Naive B cell (primary cell): ENCODE data around the gene S100A9. TPM values are rescaled to one million over a fixed set of nuclear protein-coding genes. Genes with fewer than 3 reads are reported as not detected.
A peak's percentile ranks its signal among the peaks of the same experiment; 100 is the strongest.
"Not testable (repeated sequence)": the region's sequence is repeated elsewhere in the genome, so short reads cannot be mapped to it uniquely, and the experiment has no call there.

Experiments
- ATAC-seq, 2 donors: fragments of 150-1000 bp; cut with Tn5 transposase; 2 replicates each; pipeline ENCODE4 v1.10.0; 2021; ENCODE audit warnings: low read depth in 2 of 2, mild to moderate bottlenecking in 2 of 2, moderate library complexity in 2 of 2
- DNase-seq: peaks from one replicate; pipeline ENCODE4 v3.0.0; 2022
- H3K27ac Mint-ChIP-seq, 6 donors: one replicate each; pipeline ENCODE4 v1.8.0; 2020 to 2022; ENCODE audit warnings: mild to moderate bottlenecking in 6 of 6, mixed read lengths in 6 of 6, moderate library complexity in 5 of 6, inconsistent platforms in 2 of 6
- H3K27me3 Mint-ChIP-seq, 3 donors: one replicate each; pipeline ENCODE4 v1.8.0; 2021 to 2022; ENCODE audit warnings: mixed read lengths in 3 of 3, mild to moderate bottlenecking in 1 of 3
- H3K36me3 Mint-ChIP-seq, 2 donors: one replicate each; pipeline ENCODE4 v1.8.0; 2020 to 2022; ENCODE audit warnings: mixed read lengths in 2 of 2, inconsistent platforms in 1 of 2, mild to moderate bottlenecking in 1 of 2
- H3K4me1 Mint-ChIP-seq, 3 donors: one replicate each; pipeline ENCODE4 v1.8.0; 2020 to 2022; ENCODE audit warnings: mixed read lengths in 3 of 3, inconsistent platforms in 1 of 3, mild to moderate bottlenecking in 1 of 3, moderate library complexity in 1 of 3
- H3K4me3 Mint-ChIP-seq, 8 donors: one replicate each; pipeline ENCODE4 v1.8.0; 2020 to 2022; ENCODE audit warnings: mild to moderate bottlenecking in 8 of 8, mixed read lengths in 8 of 8, moderate library complexity in 8 of 8, inconsistent platforms in 2 of 8
- H3K9me3 Mint-ChIP-seq, 7 donors: one replicate each; pipeline ENCODE4 v1.8.0; 2020 to 2022; ENCODE audit warnings: mixed read lengths in 7 of 7, mild to moderate bottlenecking in 5 of 7, inconsistent platforms in 2 of 7, moderate library complexity in 1 of 7
- polyA plus RNA-seq, 6 donors: library from polyadenylated mRNA; unstranded; fragments of 300-500 nt; fragmentation: Illumina TruSeq; gene quantifications; one replicate each; pipeline ENCODE4 v1.2.3, GENCODE V29; 2021; ENCODE audit warnings: low read depth in 6 of 6

Gene S100A9
- polyA plus RNA-seq, 6 donors from 2014 or later: 14.4 to 194 (median 48.2) TPM

DNA sequence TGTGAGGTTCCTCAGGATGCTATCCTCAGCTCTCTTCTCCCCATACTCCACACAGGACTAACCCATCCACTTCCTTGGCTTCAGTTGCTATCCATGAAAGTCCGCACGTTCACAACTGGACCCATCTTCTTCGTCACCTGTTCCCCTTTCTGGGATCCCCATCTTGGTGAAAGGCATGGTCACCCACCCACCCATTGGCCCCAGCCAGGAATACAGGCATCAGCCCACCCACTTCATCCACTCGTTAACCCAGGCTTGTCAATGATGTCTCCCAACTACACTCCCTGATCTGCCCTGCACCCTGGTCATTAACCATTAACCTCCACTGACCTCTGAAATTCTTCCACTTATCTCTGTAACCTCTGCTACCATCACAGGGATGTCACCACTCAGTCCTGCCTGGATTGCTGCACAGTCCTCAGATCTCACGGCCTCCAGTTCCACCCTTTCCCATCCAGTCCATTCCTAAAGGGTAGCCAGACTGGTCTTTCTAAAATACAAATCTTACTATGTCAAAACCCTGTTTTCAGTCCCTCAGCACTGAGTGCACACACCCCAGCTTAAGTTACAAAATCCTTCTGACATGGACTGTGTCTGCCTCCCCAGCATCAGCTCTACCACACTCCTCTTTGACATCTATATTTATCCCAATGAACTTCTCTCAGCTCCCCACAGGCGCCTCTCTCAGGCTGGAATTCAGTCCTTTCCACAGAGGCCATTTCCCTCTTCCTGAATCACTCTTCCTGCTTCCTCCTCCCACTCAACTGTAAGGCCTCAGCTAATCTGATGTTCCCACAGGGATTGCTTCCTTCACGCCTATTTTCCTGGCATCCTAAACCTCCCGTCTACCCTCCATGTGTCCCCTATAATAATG is 19.4 kb upstream of the S100A9 start:
- Mint-ChIP-seq H3K27ac (no peak overlapping the region), H3K36me3 (peaks cover 0 to 11% of the 10 kb centered on the region in 2 donors)
- no peak for ATAC-seq

DNA sequence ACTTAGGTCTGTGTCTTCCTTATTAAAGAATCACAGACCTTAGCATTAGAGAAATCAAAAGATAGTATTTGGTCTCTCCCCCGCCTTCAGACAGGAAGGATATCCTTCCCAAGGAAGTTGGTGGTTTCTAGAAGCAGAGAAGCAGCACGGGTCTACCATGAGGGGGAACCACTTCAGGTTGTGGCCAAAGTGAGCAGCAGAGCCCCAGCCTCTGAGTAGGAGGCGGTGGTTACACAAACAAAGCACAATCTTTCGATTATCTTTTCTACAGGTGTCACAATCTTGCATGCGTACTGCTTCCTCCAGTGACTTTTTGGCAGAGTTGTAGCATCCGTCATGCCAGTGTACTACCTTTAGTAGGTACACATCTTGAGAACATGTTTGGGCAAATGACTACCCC is 17.9 kb upstream of the S100A9 start:
- Mint-ChIP-seq H3K4me1 (peaks cover 6 to 16% (median 7%) of the 10 kb centered on the region in 3 donors), H3K36me3 (peaks cover 0 to 11% of the 10 kb centered on the region in 2 donors), H3K27ac (no peak overlapping the region), H3K4me3 (no peak overlapping the region), H3K27me3 (peaks cover 72 to 83% (median 77%) of the 10 kb centered on the region in 3 donors), H3K9me3 (peaks cover 0 to 5% (median 0%) of the 10 kb centered on the region in 7 donors)
- DNase-seq (no peak), ATAC-seq (no peak)

More for the DNA sequence above, 19.4 kb upstream of the S100A9 start:
- no peak for DNase-seq
- Mint-ChIP-seq H3K27me3 (peaks cover 63 to 72% (median 64%) of the 10 kb centered on the region in 3 donors), H3K9me3 (peaks cover 0 to 7% (median 2%) of the 10 kb centered on the region in 7 donors), H3K4me1 (peaks cover 0 to 2% (median 0%) of the 10 kb centered on the region in 3 donors), H3K4me3 (no peak overlapping the region)

DNA sequence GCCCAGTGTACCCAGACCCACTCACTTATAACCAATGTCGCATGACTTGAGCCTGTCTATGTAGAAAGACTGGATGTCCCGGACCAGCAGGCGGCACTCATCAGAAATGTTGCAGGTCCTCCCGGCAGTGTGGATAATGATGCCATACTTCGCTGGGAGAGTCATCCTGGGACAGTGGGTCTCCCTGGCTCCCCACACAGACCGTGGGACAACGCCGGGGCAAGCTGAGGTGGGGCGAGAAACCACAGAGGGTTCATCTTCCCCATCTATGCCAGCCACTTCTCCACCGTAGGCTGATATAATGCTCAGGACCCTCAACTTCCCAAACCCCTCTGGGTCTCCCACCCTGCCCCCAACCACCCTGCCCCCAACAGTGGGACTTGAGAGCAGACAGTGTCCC is 17.3 kb upstream of the S100A9 start:
- ATAC-seq: no peak
- Mint-ChIP-seq H3K27ac (no peak overlapping the region), H3K4me3 (peak overlapping the region in 1 of 8 donors; percentile 4)

GRCh38 chr1:153341431-153341934 is 16.2 kb upstream of the S100A9 start:
- ATAC-seq: no peak

More for the DNA sequence above, 17.3 kb upstream of the S100A9 start:
- H3K4me1 Mint-ChIP-seq: peaks cover 8 to 22% (median 9%) of the 10 kb centered on the region in 3 donors
- H3K9me3 Mint-ChIP-seq: peaks cover 0 to 5% (median 0%) of the 10 kb centered on the region in 7 donors
- peaks cover 0 to 11% of the 10 kb centered on the region in 2 donors for H3K36me3 Mint-ChIP-seq
- no peak for DNase-seq
- peaks cover 75 to 88% (median 81%) of the 10 kb centered on the region in 3 donors for H3K27me3 Mint-ChIP-seq

DNA sequence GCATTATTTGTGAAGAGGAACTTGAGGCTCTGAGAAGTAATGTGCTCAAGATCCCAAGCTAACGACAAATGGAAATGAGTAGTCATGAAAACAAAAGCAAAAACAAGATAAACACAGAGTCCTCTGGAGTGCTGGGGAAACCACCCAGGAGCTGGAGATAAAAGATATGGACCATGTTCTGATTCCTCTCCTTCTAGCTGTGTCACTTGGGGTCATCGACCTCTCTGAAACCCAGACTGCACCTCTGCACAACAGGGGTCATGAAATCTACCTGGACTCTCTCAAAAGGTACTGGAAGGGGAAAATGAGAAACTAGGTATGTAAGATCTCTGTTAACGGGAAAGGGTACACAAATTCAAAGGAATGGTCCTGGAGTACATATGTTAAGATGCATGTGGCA is 15.5 kb upstream of the S100A9 start:
- ATAC-seq: no peak
- H3K4me3 Mint-ChIP-seq: no peak overlapping the region
- H3K27ac Mint-ChIP-seq: no peak overlapping the region
- H3K4me1 Mint-ChIP-seq: peaks cover 23 to 36% (median 23%) of the 10 kb centered on the region in 3 donors
- H3K27me3 Mint-ChIP-seq: peaks cover 80 to 88% (median 81%) of the 10 kb centered on the region in 3 donors
- H3K9me3 Mint-ChIP-seq: peaks cover 0 to 5% (median 0%) of the 10 kb centered on the region in 7 donors
- peaks cover 0 to 11% of the 10 kb centered on the region in 2 donors for H3K36me3 Mint-ChIP-seq
- DNase-seq: no peak

More at GRCh38 chr1:153341431-153341934, 16.2 kb upstream of the S100A9 start:
- no peak overlapping the region for H3K27ac Mint-ChIP-seq
- peaks cover 19 to 33% (median 20%) of the 10 kb centered on the region in 3 donors for H3K4me1 Mint-ChIP-seq
- peaks cover 79 to 88% (median 84%) of the 10 kb centered on the region in 3 donors for H3K27me3 Mint-ChIP-seq
- no peak overlapping the region for H3K4me3 Mint-ChIP-seq
- H3K36me3 Mint-ChIP-seq: peaks cover 0 to 11% of the 10 kb centered on the region in 2 donors
- no peak for DNase-seq
- H3K9me3 Mint-ChIP-seq: peaks cover 0 to 5% (median 0%) of the 10 kb centered on the region in 7 donors

DNA sequence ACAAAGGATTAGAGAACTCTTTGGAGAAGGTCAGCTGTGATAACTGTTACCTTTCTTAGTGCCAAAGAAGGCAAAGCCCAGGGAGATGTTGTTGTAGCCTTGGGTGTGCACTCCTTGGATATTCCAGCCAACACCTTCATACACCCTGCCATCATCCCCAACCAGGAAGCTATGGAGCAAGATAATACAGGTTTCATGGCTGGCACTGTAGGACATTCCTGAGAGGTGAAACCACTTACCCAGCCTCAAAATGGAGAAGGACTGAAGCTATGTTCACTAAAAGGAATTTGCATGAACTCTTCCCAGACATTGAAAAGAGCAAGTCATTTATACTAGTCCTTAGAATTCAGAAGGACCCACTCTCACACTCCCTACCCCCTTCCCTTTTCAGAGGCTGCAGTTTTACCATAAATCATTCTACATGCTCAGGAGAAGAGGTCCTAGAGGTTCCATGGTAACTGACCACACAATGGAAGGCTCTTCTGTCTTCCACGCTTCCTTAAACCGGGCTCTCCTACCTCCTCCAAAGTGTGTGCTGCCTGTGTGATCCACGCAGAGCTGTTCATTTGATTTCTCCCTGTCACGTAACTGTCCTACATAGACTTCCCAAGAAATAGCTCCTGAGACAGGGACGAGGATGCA is 14.5 kb upstream of the S100A9 start:
- Mint-ChIP-seq H3K27ac (no peak overlapping the region), H3K27me3 (peaks cover 81 to 84% (median 82%) of the 10 kb centered on the region in 3 donors), H3K4me3 (no peak overlapping the region), H3K9me3 (peaks cover 0 to 5% (median 0%) of the 10 kb centered on the region in 7 donors), H3K36me3 (peaks cover 0 to 9% of the 10 kb centered on the region in 2 donors), H3K4me1 (peaks cover 23 to 36% (median 23%) of the 10 kb centered on the region in 3 donors)
- DNase-seq: no peak
- ATAC-seq: no peak

DNA sequence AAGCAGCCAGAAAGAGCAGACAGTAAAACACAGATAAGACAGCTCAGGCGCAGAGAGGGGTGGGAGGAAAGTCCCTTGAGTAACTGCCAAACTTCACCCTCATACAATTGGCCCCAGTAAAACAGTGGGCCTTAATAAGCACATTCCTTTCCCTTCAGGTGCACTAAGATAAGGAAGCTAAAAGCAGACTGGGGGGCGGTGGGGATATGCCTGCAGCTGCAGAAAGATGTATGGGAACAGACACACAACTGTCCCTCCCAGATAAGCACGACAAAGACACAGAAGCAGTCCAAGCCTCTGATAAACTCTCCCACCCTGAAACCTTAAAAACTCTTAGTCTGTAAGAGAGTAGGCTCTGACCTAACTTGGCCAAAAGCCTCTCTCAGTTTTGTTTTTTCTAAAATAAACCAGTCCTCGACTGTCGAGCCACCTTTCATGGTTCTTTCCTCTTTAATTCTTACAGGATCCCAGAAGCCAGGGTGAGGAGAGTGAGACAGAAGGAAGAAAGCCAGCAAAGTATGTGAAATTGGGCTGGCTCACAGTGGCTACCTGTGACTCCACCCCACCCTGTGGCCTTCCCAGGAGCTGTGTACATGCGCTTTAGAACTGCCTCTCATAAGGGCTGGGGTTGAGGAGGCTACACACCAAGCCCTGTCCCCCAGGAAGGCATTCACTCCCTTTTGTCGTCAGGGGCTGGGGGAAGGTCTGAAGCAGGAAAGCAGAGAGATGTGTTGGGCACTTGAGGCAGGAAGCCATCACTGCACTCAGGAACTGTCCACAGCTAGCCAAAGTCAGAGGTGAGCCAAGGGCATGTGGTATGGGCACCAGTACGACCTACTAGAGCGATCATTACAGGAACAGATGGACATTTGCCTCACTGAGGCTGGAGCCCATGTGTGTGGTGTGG is 13.6 kb upstream of the S100A9 start:
- no peak for ATAC-seq
- Mint-ChIP-seq H3K27ac (no peak overlapping the region), H3K4me1 (peaks cover 23 to 36% (median 23%) of the 10 kb centered on the region in 3 donors), H3K4me3 (no peak overlapping the region), H3K9me3 (no peaks in the 10 kb centered on the region), H3K36me3 (peaks cover 0 to under 1% of the 10 kb centered on the region in 2 donors), H3K27me3 (peaks cover 81 to 84% (median 82%) of the 10 kb centered on the region in 3 donors)
- DNase-seq: no peak

GRCh38 chr1:153344718-153345025 is 13.0 kb upstream of the S100A9 start:
- DNase-seq (no peak), ATAC-seq (no peak)
- peak overlapping the region in 1 of 6 donors; percentile 37 for H3K27ac Mint-ChIP-seq
- H3K36me3 Mint-ChIP-seq: no peaks in the 10 kb centered on the region
- H3K4me1 Mint-ChIP-seq: peaks cover 23 to 35% (median 23%) of the 10 kb centered on the region in 3 donors
- H3K4me3 Mint-ChIP-seq: no peak overlapping the region
- peaks cover 82 to 86% (median 85%) of the 10 kb centered on the region in 3 donors for H3K27me3 Mint-ChIP-seq
- no peaks in the 10 kb centered on the region for H3K9me3 Mint-ChIP-seq

DNA sequence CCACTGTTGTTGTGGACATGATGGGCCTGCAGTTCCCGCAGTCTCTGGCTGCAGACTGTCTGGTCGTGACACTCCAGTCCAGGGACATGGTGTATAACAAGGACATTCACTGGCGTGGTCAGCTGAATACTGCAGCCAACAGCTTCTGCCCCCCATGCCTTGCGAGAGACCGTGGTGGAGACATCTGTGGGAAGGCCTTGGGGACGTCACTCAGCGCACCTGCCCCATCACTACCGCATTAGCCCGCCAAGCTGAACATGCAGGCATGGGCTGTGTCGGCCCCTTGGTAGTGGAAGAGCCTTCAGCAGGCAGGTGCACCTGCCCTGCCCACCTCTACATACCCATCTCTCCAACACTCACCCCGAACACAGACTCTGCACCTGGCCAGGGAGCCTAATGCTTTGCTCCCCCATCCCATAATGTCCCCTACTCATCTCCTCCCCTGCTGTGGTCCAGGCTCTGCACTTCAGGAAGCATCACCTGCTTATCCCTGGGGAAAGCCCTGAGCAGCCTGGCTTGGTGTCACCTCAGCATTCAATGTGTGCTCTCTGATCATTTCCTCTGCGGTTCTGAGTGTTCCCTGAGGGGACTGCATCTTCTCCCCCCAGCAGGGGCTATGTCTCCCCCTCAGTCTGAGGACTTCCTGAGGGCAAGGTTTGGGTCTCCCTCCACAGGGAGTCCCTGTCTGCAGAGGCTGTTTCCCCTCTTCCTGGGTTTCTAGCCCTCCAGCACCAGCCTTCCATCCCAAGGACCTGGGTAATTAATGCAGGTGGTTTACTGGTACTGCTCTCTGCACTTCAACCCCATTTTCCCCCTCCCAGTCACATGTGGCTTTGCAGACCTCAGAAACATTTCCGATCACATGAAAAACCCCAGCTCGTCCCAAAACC is 12.2 kb upstream of the S100A9 start:
- no peak for DNase-seq
- Mint-ChIP-seq H3K4me3 (peak overlapping the region in 2 of 8 donors; percentile 8 to 49), H3K4me1 (peaks cover 23 to 34% (median 23%) of the 10 kb centered on the region in 3 donors), H3K27ac (peak overlapping the region in 4 of 6 donors; percentile 0 to 60 (median 55)), H3K9me3 (no peaks in the 10 kb centered on the region), H3K27me3 (peaks cover 82 to 94% (median 92%) of the 10 kb centered on the region in 3 donors), H3K36me3 (no peaks in the 10 kb centered on the region)
- ATAC-seq: peak in 1 of 2 donors; percentile 46

GRCh38 chr1:153346077-153346723 is 11.5 kb upstream of the S100A9 start:
- DNase-seq (no peak), ATAC-seq (peak; percentile 35 to 58)
- Mint-ChIP-seq H3K27ac (peak overlapping the region in 2 of 6 donors; percentile 0 to 60), H3K4me3 (peak overlapping the region in 3 of 8 donors; percentile 8 to 45 (median 19)), H3K4me1 (peaks cover 23 to 34% (median 23%) of the 10 kb centered on the region in 3 donors), H3K27me3 (peaks cover 83 to 93% (median 85%) of the 10 kb centered on the region in 3 donors), H3K36me3 (no peaks in the 10 kb centered on the region), H3K9me3 (no peaks in the 10 kb centered on the region)

DNA sequence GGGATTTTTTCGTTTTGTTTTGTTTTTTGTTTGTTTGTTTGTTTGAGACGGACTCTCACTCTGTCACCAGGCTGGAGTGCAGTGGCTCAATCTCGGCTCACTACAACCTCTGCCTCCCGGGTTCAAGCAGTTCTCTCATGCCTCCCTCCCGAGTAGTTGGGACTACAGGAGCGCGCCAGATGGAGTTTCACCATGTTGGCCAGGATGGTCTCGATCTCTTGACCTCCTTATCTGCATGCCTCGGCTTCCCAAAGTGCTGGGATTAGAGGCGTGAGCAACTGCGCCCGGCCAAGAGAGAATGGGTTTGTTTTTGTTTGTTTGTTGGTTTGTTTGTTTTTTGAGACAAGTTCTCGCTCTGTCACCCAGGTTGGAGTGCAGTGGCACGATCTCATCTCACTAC is 10.6 kb upstream of the S100A9 start:
- DNase-seq, H3K36me3 Mint-ChIP-seq: not testable (repeated sequence)
- H3K4me1 Mint-ChIP-seq: peaks cover 23 to 34% (median 23%) of the 10 kb centered on the region in 3 donors

More for the DNA sequence above, 10.6 kb upstream of the S100A9 start:
- H3K4me3 Mint-ChIP-seq, H3K9me3 Mint-ChIP-seq, ATAC-seq, H3K27ac Mint-ChIP-seq: not testable (repeated sequence)
- H3K27me3 Mint-ChIP-seq: peaks cover 77 to 85% (median 82%) of the 10 kb centered on the region in 3 donors
